GM12878 (cell line): Measurements from ENCODE around the gene CHCHD2.

Source experiments
- MXI1 ChIP-seq: fragments of 150-350 bp; IDR thresholded peaks from 2 replicates; pipeline ENCODE4 v1.6.1; 2011; ENCODE audit warnings: low read depth, mild to moderate bottlenecking, inconsistent platforms, low read length, improper control_type of control experiment
- PML ChIP-seq: IDR thresholded peaks from 2 replicates; pipeline ENCODE4 v1.6.1; 2012; ENCODE audit warnings: low read length, inconsistent platforms
- POLR2A ChIP-seq: IDR thresholded peaks from 2 replicates; pipeline ENCODE4 v1.6.1; 2011; ENCODE audit warnings: low read depth, mild to moderate bottlenecking, low read length
- SIN3A ChIP-seq: IDR thresholded peaks from 2 replicates; pipeline ENCODE4 v1.6.1; 2012; ENCODE audit warnings: low read depth, low read length, improper control_type of control experiment
- TF ChIP-seq, protein P1 (sequence below): IDR thresholded peaks from 2 replicates; pipeline ENCODE4 v1.6.1; 2012; ENCODE audit warnings: low read depth, low read length, improper control_type of control experiment
- TF ChIP-seq, protein P2 (sequence below), 3 experiments: IDR thresholded peaks in 2 of 3; conservative IDR thresholded peaks in 1 of 3; 2 replicates each; pipeline ENCODE4 v1.5.1; 2011; ENCODE audit warnings: low read depth in 3 of 3, low read length in 3 of 3, mild to moderate bottlenecking in 3 of 3, control low read depth in 2 of 3, moderate library complexity in 2 of 3, inconsistent platforms in 1 of 3, mixed read lengths in 1 of 3; ENCODE audit not compliant: control insufficient read depth in 2 of 3, insufficient read depth in 1 of 3; ENCODE audit errors: extremely low read depth in 1 of 3

DNA sequence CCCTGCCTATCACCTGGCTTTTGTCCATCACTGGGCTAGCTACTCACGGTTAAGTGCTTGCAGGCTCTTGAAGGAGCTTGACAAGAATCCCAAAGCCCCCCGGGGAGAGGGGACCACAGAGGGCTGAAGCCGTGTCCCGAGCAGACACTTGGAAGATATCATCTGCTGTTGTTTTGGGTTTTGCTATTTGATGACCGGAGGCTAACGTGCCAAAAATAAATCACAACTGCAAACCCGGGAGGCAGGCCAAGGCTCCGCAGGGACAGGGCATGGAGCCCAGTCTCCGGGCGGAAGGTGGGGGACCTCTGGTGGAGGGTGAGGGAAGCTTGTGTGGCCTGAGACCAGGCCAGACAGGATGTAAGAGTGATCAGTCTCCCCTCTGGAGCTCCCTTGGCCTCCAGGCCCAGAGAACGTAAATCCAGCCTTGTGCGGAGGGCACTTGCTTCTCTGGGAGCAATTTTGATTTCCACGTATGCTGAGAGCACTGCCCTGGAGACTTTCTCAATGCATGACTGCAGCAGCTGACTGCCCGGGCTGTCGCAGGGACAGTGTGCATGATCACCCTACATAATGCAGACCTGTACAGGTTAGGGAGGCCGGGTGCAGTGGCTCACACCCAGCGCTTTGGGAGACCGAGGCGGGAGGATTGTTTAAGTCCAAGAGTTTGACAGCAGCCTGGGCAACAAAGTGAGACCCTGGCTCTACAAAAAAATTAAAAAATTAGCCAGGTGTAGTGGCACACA lies 13.3 kb downstream of the CHCHD2 start, which contains the start of gene PHKG1:
- TF ChIP-seq, protein P1, sequence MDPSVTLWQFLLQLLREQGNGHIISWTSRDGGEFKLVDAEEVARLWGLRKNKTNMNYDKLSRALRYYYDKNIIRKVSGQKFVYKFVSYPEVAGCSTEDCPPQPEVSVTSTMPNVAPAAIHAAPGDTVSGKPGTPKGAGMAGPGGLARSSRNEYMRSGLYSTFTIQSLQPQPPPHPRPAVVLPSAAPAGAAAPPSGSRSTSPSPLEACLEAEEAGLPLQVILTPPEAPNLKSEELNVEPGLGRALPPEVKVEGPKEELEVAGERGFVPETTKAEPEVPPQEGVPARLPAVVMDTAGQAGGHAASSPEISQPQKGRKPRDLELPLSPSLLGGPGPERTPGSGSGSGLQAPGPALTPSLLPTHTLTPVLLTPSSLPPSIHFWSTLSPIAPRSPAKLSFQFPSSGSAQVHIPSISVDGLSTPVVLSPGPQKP = no peak
- no peak for TF ChIP-seq MXI1
- TF ChIP-seq, protein P2, sequence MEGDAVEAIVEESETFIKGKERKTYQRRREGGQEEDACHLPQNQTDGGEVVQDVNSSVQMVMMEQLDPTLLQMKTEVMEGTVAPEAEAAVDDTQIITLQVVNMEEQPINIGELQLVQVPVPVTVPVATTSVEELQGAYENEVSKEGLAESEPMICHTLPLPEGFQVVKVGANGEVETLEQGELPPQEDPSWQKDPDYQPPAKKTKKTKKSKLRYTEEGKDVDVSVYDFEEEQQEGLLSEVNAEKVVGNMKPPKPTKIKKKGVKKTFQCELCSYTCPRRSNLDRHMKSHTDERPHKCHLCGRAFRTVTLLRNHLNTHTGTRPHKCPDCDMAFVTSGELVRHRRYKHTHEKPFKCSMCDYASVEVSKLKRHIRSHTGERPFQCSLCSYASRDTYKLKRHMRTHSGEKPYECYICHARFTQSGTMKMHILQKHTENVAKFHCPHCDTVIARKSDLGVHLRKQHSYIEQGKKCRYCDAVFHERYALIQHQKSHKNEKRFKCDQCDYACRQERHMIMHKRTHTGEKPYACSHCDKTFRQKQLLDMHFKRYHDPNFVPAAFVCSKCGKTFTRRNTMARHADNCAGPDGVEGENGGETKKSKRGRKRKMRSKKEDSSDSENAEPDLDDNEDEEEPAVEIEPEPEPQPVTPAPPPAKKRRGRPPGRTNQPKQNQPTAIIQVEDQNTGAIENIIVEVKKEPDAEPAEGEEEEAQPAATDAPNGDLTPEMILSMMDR (IDR thresholded peaks at IDR 0.05 in 2 of 3, conservative IDR thresholded peaks at IDR 0.05 in 1 of 3; ENCODE audit: control insufficient read depth in 2 of 3, extremely low read depth in 1 of 3, insufficient read depth in 1 of 3, low read depth in 3 of 3, low read length in 3 of 3) = no peak
- TF ChIP-seq PML = no peak
- no peak for TF ChIP-seq POLR2A
- TF ChIP-seq SIN3A = no peak
